K562 (cell line): ENCODE data around the gene FHIT. TPM values are rescaled to one million over a fixed set of nuclear protein-coding genes. Genes with fewer than 3 reads are reported as not detected.

Experiments
- ATAC-seq: fragments of 200-7000 bp; cut with Tn5 transposase; 3 replicates; pipeline ENCODE4 v1.9.1; 2020; ENCODE audit warnings: moderate library complexity
- BruUV-seq: library from RNA; stranded (reverse); fragments of 400-500 nt; replicated peaks from 2 replicates; lab custom pipeline; 2021; lab: Mats Ljungman, UMichigan
- CTCF ChIA-PET: fragments of 300-600 bp; formaldehyde crosslinking; extraction: SDS; loops from one replicate; lab custom pipeline; 2021; ENCODE audit warnings: low intra/inter-chr PET ratio; lab: Yijun Ruan, JAX
- POLR2A ChIA-PET: fragments of 300-600, 350-650 bp; sonication (Branson Sonifier 250); formaldehyde crosslinking; extraction: SDS; loops from one replicate; lab custom pipeline; 2021; ENCODE audit warnings: antibody characterized with exemption, inconsistent platforms; lab: Yijun Ruan, JAX
- DNase-seq, 4 experiments: peaks; one replicate each; pipeline versions ENCODE4 v3.0.0 to v3.0.0-alpha.2; 2011 to 2018; ENCODE audit warnings: low spot score in 3 of 4, mixed read lengths in 3 of 4; ENCODE audit errors: extremely low read depth in 1 of 4
- FAIRE-seq: peaks from 2 replicates; lab custom pipeline; 2011; peaks lifted over from hg19 to GRCh38; lab: Jason Lieb, UNC
- H2AFZ ChIP-seq: 2 replicates; pipeline ENCODE4 v1.6.0; 2011; ENCODE audit warnings: low read depth, low read length, control low read depth, inconsistent platforms
- H3K27ac ChIP-seq: fragments of 200-600 bp; 3 replicates; pipeline ENCODE4 v1.8.0; 2011; ENCODE audit warnings: low read depth, mild to moderate bottlenecking, control low read depth, inconsistent platforms, low read length, moderate library complexity, mixed read lengths; ENCODE audit errors: extremely low read depth
- H3K27me3 ChIP-seq, 2 experiments: fragments of 300-600 bp in 1 of 2; 2 replicates in 1 of 2; 3 replicates in 1 of 2; pipeline versions ENCODE4 v1.6.0 to v1.8.0; 2011; ENCODE audit warnings: inconsistent platforms in 2 of 2, low read length in 2 of 2, mild to moderate bottlenecking in 1 of 2, mixed read lengths in 1 of 2, moderate library complexity in 1 of 2; ENCODE audit not compliant: control insufficient read depth in 2 of 2, insufficient read depth in 2 of 2
- H3K36me3 ChIP-seq: fragments of 300-600 bp; 3 replicates; pipeline ENCODE4 v1.8.0; 2011; ENCODE audit warnings: mild to moderate bottlenecking, low read length, inconsistent platforms; ENCODE audit not compliant: control insufficient read depth, insufficient read depth
- H3K4me1 ChIP-seq, 2 experiments: fragments of 200-600 bp in 1 of 2; replicated peaks in 1 of 2; 2 replicates in 1 of 2; 3 replicates in 1 of 2; pipeline versions ENCODE4 v1.5.1 to v1.8.0; 2011; ENCODE audit warnings: inconsistent platforms in 2 of 2, low read length in 2 of 2, mild to moderate bottlenecking in 1 of 2, mixed read lengths in 1 of 2, moderate library complexity in 1 of 2; ENCODE audit not compliant: control insufficient read depth in 2 of 2, insufficient read depth in 2 of 2
- H3K4me2 ChIP-seq: 2 replicates; pipeline ENCODE4 v1.6.1; 2011; ENCODE audit warnings: low read length, control low read depth, inconsistent platforms, mixed read lengths; ENCODE audit not compliant: insufficient read depth
- H3K4me3 ChIP-seq: fragments of 200-600 bp; sonication (generic), shearing (Covaris generic); 2 replicates; pipeline ENCODE4 v1.5.1; 2016; ENCODE audit warnings: control low read depth, inconsistent platforms
- H3K79me2 ChIP-seq: fragments of 200-600 bp; 3 replicates; pipeline ENCODE4 v1.8.0; 2011; ENCODE audit warnings: low read length, inconsistent platforms; ENCODE audit not compliant: control insufficient read depth, insufficient read depth
- H3K9ac ChIP-seq, 2 experiments: 2 replicates each; pipeline versions ENCODE4 v1.6.0 to v1.6.1; 2011; ENCODE audit warnings: low read depth in 2 of 2, low read length in 2 of 2, control low read depth in 1 of 2, inconsistent platforms in 1 of 2, mild to moderate bottlenecking in 1 of 2, mixed read lengths in 1 of 2; ENCODE audit not compliant: insufficient read depth in 1 of 2
- H3K9me1 ChIP-seq: one replicate; pipeline ENCODE4 v1.6.0; 2011; ENCODE audit warnings: inconsistent platforms, mild to moderate bottlenecking, low read length, moderate library complexity; ENCODE audit not compliant: control insufficient read depth, insufficient read depth
- H3K9me3 ChIP-seq: replicated peaks from 2 replicates; pipeline ENCODE4 v1.5.1; 2011; ENCODE audit warnings: low read depth, low read length, inconsistent platforms; ENCODE audit not compliant: control insufficient read depth, insufficient read depth
- H4K20me1 ChIP-seq: replicated peaks from 2 replicates; pipeline ENCODE4 v1.6.1; 2011; ENCODE audit warnings: low read length, inconsistent platforms, mixed read lengths; ENCODE audit not compliant: control insufficient read depth, insufficient read depth
- ARID3A ChIP-seq: IDR thresholded peaks from 2 replicates; pipeline ENCODE4 v1.6.1; 2012; ENCODE audit warnings: low read depth, low read length, improper control_type of control experiment, borderline replicate concordance
- BRCA1 ChIP-seq, 2 experiments: fragments of 450-650 bp in 1 of 2; sonication (generic) in 1 of 2; formaldehyde crosslinking in 1 of 2; IDR thresholded peaks; 2 replicates each; pipeline versions ENCODE4 v1.5.0 to v1.6.1; 2017 to 2020; ENCODE audit warnings: mild to moderate bottlenecking in 1 of 2, missing genetic modification reagents in 1 of 2
- ETV6 ChIP-seq, 3 experiments: fragments of 150-350 bp in 1 of 3; sonication (generic) in 1 of 3; formaldehyde crosslinking in 1 of 3; IDR thresholded peaks; 2 replicates each; pipeline versions ENCODE4 v1.6.1 to v1.8.0; 2014 to 2022; ENCODE audit warnings: borderline replicate concordance in 2 of 3, low read depth in 2 of 3, antibody characterized with exemption in 1 of 3, low read length in 1 of 3, mild to moderate bottlenecking in 1 of 3, missing genetic modification reagents in 1 of 3
- FOXO4 ChIP-seq: fragments of 450-650 bp; formaldehyde crosslinking; IDR thresholded peaks from 2 replicates; pipeline ENCODE4 v1.4.0; 2020; ENCODE audit warnings: mild to moderate bottlenecking, moderate library complexity
- KAT2B ChIP-seq: IDR thresholded peaks from one replicate; pipeline ENCODE4 v1.6.1; 2012; ENCODE audit warnings: low read depth, mild to moderate bottlenecking, control low read depth, inconsistent platforms, low read length, moderate library complexity
- MLLT1 ChIP-seq, 2 experiments: fragments of 450-650 bp; IDR thresholded peaks; 2 replicates each; pipeline ENCODE4 v1.6.1; 2016
- NCOA4 ChIP-seq: fragments of 450-650 bp; IDR thresholded peaks from 2 replicates; pipeline ENCODE4 v1.6.1; 2018; ENCODE audit warnings: mild to moderate bottlenecking; ENCODE audit not compliant: partially characterized antibody
- NFATC3 ChIP-seq: fragments of 450-650 bp; IDR thresholded peaks from 2 replicates; pipeline ENCODE4 v1.6.1; 2017; ENCODE audit warnings: mild to moderate bottlenecking
- OTX1 ChIP-seq: fragments of 450-650 bp; formaldehyde crosslinking; IDR thresholded peaks from 2 replicates; pipeline ENCODE4 v1.4.0; 2022; ENCODE audit warnings: mild to moderate bottlenecking
- ZNF212 ChIP-seq: fragments of 450-650 bp; formaldehyde crosslinking; IDR thresholded peaks from 2 replicates; pipeline ENCODE4 v1.4.0; 2020; ENCODE audit warnings: mild to moderate bottlenecking
- ZNF23 ChIP-seq: fragments of 250-450 bp; sonication (Bioruptor Pico); IDR thresholded peaks from 2 replicates; pipeline ENCODE4 v1.4.0; 2020; ENCODE audit warnings: mild to moderate bottlenecking
- ZNF512 ChIP-seq: IDR thresholded peaks from 2 replicates; pipeline ENCODE4 v1.6.1; 2016; ENCODE audit warnings: missing genetic modification characterization, missing compliant biosample characterization
- WGBS: fragments of 100-300 bp; shearing (Covaris generic); methylation state at CpG from one replicate; pipeline ENCODE4 v1.1.6; 2016; ENCODE audit warnings: low coverage, mixed read lengths; ENCODE audit not compliant: insufficient coverage; ENCODE audit errors: missing lambda C conversion rate; 5-methylcytosine and 5-hydroxymethylcytosine counted together
- in situ Hi-C: fragments of 300-500 bp; cut with MboI; formaldehyde crosslinking; loops from 4 replicates; pipeline ENCODE4 v1.15.0; 2018; ENCODE audit warnings: inconsistent platforms, mixed read lengths
- intact Hi-C: fragments of 100-400 bp; cut with micrococcal nuclease; formaldehyde crosslinking; loops from 2 replicates; pipeline ENCODE4 v1.14.2; 2022
- polyA plus RNA-seq, 8 experiments: library from polyadenylated mRNA; depleted of rRNA in 4 of 8; stranded (reverse) in 5 of 8; unstranded in 3 of 8; fragments of >200 nt; fragmentation: Nextera tagmentation in 2 of 8; fragmentation: Illumina TruSeq in 1 of 8; extraction: Ambion mirVana in 2 of 8; extraction: Trizol in 1 of 8; gene quantifications; 2 replicates each; pipeline versions ENCODE4 v1.2.1 to v1.2.3, GENCODE V29; 2011 to 2014; ENCODE audit warnings: inconsistent platforms in 1 of 8, missing spikeins in 1 of 8
- total RNA-seq, 7 experiments: library from RNA; depleted of rRNA in 6 of 7; stranded (reverse); fragments of >200 nt in 6 of 7; fragmentation: Illumina TruSeq in 2 of 7; extraction: Trizol in 2 of 7; gene quantifications; 2 replicates each; pipeline versions ENCODE4 v1.2.1 to v1.2.3, GENCODE V29; 2011 to 2021; ENCODE audit warnings: low replicate concordance in 1 of 7

The FHIT gene
- total and polyA plus RNA-seq, 9 of the 15 experiments (the other 6 are each of a cell fraction or from before 2014, with no cell fraction given), result 1.7 to 9.1 (median 4.3) TPM

GRCh38 chr3:61053781-61054496 lies 197.3 kb downstream of the FHIT start:
- Histone ChIP-seq H3K27ac (no peak overlapping the region), H3K4me1 (no peaks in the 10 kb centered on the region), H3K4me3 (no peak overlapping the region), H3K4me2 (no peak overlapping the region), H3K9me1 (no peaks in the 10 kb centered on the region), H3K79me2 (no peaks in the 10 kb centered on the region), H2AFZ (no peak overlapping the region), H3K9me3 (no peaks in the 10 kb centered on the region), H3K36me3 (no peaks in the 10 kb centered on the region), H4K20me1 (no peaks in the 10 kb centered on the region), H3K27me3 (no peaks in the 10 kb centered on the region), H3K9ac (no peak overlapping the region)
- WGBS, result 41% methylated on average over 2 of the region's 2 CpGs
- DNase-seq, result no peak
- BruUV-seq, result no TSS peak
- FAIRE-seq, result no peak
- in situ Hi-C loops (no loop called here), intact Hi-C loops (no loop called here)
- ChIA-PET POLR2A (interaction anchor here (1.3 kb wide), 1 partner anchor 24 kb away, joined by 3 read pairs; no protein-coding TSS in a partner anchor), CTCF (no interaction called here)
- no peak for ATAC-seq
- no peak for TF ChIP-seq ETV6 (IDR thresholded peaks at IDR 0.05; ENCODE audit: borderline replicate concordance in 1 of 2, low read depth in 2 of 2, low read length in 1 of 2)
- TF ChIP-seq ETV6 (CRISPR knock-in tag; IDR thresholded peaks at IDR 0.05; ENCODE audit: borderline replicate concordance), result no peak
- no peak for TF ChIP-seq ARID3A
- TF ChIP-seq MLLT1 (IDR thresholded peaks at IDR 0.05), result no peak
- no peak for TF ChIP-seq ZNF512
- TF ChIP-seq NFATC3, result no peak
- no peak for TF ChIP-seq FOXO4 (CRISPR knock-in tag)
- TF ChIP-seq ZNF212, result no peak
- TF ChIP-seq OTX1 (CRISPR knock-in tag), result no peak
- no peak for TF ChIP-seq BRCA1 (IDR thresholded peaks at IDR 0.05)
- TF ChIP-seq BRCA1 (CRISPR knock-in tag; IDR thresholded peaks at IDR 0.05), result no peak
- TF ChIP-seq NCOA4, result no peak
- TF ChIP-seq ZNF23 (CRISPR knock-in tag), result no peak
- TF ChIP-seq KAT2B, result no peak
